Adrenal gland (tissue), 5 donors: ENCODE data around the gene ARHGAP26.

Source experiments
- CTCF ChIP-seq, 6 experiments: fragments of 450-650 bp in 4 of 6; fragments of 200-600 bp in 2 of 6; sonication (generic) in 1 of 6; IDR thresholded peaks; 1 replicate in 5 of 6; 2 replicates in 1 of 6; pipeline versions ENCODE4 v1.5.1 to v1.8.0; 2016 to 2021; ENCODE audit warnings: antibody characterized with exemption in 6 of 6, mild to moderate bottlenecking in 2 of 6, moderate library complexity in 1 of 6
- POLR2A ChIP-seq, 2 donors: fragments of 450-650 bp; IDR thresholded peaks; one replicate each; pipeline ENCODE4 v1.6.1; 2017; ENCODE audit warnings: antibody characterized with exemption in 2 of 2, mild to moderate bottlenecking in 2 of 2, moderate library complexity in 1 of 2
- donor health status: DM: no; HTN: no; CAD: no.

DNA sequence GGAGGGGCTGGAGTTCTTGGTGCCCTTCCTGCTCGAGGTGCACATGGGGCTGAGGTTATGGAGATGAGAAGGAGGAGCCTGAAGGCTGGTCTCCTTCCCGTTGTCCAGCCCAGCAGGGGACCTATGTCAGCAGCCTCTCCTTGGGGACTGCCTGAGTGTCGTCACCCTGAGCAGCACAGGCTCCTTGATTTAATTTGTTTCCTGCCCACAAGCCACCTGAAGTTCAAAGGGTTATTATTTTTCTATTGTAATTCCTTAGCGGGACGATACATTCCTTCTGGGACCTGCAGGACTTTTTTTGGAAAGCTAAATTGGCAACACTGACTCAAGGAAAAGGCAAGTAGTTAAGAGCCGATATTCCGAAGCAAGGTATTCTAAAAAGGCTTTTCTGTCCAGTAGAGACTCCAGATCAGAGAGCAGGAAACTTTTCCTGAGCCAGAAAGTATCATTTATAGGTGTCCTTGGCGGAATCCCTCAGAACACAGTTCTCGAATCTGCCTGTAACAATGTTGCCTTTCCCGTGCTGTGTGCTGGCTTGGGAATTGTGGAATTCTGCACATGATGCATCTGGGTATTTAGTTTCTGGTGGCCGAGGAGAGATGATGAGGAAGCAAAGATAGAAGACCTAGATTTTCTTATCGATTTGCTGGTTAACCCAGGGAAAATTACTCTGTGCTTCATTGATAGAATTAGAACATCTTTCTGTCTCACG is 55.4 kb downstream of the ARHGAP26 start:
- TF ChIP-seq CTCF (IDR thresholded peaks at IDR 0.05) = no peak
- no peak for TF ChIP-seq POLR2A (IDR thresholded peaks at IDR 0.05)
